Right atrium auricular region (tissue), 2 donors: ENCODE results near the gene GIPC1. TPM values are rescaled to one million over a fixed set of nuclear protein-coding genes. Genes with fewer than 3 reads are reported as not detected.

Experiments
- DNase-seq: peaks from one replicate; pipeline ENCODE4 v3.0.0-alpha.2; 2019; ENCODE audit warnings: low spot score
- H3K27ac ChIP-seq, 2 donors: fragments of 200-600 bp; sonication (generic); 1 replicate in 1 of 2; 2 replicates in 1 of 2; pipeline ENCODE4 v1.5.1; 2016 to 2019
- H3K27me3 ChIP-seq, 2 donors: fragments of 200-600 bp; sonication (generic); one replicate each; pipeline versions ENCODE4 v1.5.1 to v1.6.0; 2017 to 2019
- H3K36me3 ChIP-seq: fragments of 200-600 bp; sonication (generic); one replicate; pipeline ENCODE4 v1.5.1; 2016
- H3K4me1 ChIP-seq, 2 donors: fragments of 200-600 bp; sonication (generic); one replicate each; pipeline versions ENCODE4 v1.5.1 to v1.6.0; 2017 to 2019
- H3K4me3 ChIP-seq, 2 donors: fragments of 200-600 bp; sonication (generic); 1 replicate in 1 of 2; 2 replicates in 1 of 2; pipeline ENCODE4 v1.5.1; 2017 to 2019; ENCODE audit warnings: mild to moderate bottlenecking in 1 of 2, moderate library complexity in 1 of 2
- H3K9me3 ChIP-seq, 2 donors: fragments of 200-600 bp; sonication (generic); one replicate each; pipeline ENCODE4 v1.5.1; 2019
- total RNA-seq, 2 donors: library from RNA; depleted of rRNA; stranded (reverse); fragments of >200 nt; gene quantifications; one replicate each; pipeline ENCODE4 v1.1.0, GENCODE V29; 2016
- TF ChIP-seq, protein P1 (sequence below), 2 donors: fragments of 200-600 bp; sonication (generic); IDR thresholded peaks; one replicate each; pipeline ENCODE4 v1.5.1; 2019; ENCODE audit warnings: antibody characterized with exemption in 2 of 2

GIPC1 gene
- total RNA-seq, 2 donors from 2014 or later, result 49.6 to 58.2 TPM

- Histone ChIP-seq H3K27me3 (no peaks in the 10 kb centered on the region), H3K4me3 (no peak overlapping the region), H3K9me3 (no peaks in the 10 kb centered on the region), H3K4me1 (peaks cover 0 to 35% of the 10 kb centered on the region in 2 donors), H3K36me3 (no peaks in the 10 kb centered on the region), H3K27ac (no peak overlapping the region)
- no peak for DNase-seq
- TF ChIP-seq, protein P1, sequence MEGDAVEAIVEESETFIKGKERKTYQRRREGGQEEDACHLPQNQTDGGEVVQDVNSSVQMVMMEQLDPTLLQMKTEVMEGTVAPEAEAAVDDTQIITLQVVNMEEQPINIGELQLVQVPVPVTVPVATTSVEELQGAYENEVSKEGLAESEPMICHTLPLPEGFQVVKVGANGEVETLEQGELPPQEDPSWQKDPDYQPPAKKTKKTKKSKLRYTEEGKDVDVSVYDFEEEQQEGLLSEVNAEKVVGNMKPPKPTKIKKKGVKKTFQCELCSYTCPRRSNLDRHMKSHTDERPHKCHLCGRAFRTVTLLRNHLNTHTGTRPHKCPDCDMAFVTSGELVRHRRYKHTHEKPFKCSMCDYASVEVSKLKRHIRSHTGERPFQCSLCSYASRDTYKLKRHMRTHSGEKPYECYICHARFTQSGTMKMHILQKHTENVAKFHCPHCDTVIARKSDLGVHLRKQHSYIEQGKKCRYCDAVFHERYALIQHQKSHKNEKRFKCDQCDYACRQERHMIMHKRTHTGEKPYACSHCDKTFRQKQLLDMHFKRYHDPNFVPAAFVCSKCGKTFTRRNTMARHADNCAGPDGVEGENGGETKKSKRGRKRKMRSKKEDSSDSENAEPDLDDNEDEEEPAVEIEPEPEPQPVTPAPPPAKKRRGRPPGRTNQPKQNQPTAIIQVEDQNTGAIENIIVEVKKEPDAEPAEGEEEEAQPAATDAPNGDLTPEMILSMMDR (IDR thresholded peaks at IDR 0.05), result no peak
These were observed 45.0 kb upstream of the GIPC1 start for GRCh38 chr19:14540741-14541525.

DNA sequence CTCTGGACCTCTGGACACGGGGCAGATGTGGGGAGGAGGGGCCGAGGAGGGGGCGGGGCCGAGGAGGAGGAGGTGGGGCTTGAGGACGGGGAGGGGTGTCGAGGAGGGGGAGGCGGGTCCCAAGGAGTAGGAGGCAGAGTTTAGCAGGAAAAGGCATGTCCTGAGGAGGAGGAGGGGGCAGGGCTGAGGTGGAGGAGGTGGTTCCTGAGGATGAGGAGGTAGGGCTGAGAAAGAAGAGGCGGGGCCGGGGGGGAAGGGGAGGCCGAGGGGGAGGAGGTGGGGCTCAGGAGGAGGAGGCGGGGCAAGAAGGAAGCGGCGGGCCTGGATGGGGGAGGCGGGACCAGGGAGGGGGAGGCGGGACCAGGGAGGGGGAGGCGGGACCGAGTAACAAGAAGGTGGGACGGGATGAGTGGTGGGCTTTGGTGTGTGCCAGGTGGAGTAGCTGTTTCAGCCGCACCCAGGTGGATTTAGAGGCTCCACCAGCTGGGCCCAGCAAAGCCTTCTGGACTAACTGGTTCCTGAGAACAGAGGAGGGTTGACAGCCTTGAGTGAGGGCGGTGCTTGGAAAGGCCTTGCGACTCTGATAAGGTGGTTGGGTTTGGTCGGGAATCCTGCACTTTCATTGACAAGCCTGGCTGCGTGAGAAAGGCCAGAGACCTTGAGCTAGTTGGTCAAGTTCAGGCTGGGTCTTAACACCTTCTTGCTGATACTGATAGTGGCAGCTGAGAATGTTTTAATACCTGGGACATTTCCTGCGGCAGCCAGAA, 41.2 kb upstream of the GIPC1 start:
- peak overlapping the region in 1 of 2 donors; percentile 42 for H3K4me3 ChIP-seq
- peak; percentile 76 for DNase-seq
- H3K27ac ChIP-seq, result peak overlapping the region in 1 of 2 donors; percentile 48

DNA sequence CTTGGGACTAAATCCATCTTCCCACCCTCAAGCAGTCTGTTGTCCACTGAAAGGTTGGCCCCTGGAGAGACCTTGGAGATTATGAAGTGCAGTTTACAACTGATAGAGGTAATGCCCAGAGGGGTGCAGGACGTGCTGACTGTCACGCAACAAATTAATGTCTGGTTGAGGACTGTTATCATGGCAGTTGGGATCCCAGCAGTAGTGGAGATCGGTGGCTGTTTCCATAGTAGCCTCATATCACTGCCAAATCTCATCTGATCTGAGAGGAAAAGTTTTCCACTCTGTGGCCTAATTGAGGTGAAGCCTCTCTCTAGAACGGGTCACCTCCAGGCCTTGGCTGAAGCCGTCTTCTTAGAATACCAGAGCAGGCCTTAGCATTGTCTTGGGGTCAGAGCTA, 37.5 kb upstream of the GIPC1 start:
- H3K4me1 ChIP-seq, result peaks cover 0 to 35% of the 10 kb centered on the region in 2 donors
- DNase-seq, result no peak
- TF ChIP-seq, protein P1 (IDR thresholded peaks at IDR 0.05), result no peak
- no peaks in the 10 kb centered on the region for H3K9me3 ChIP-seq
- no peaks in the 10 kb centered on the region for H3K36me3 ChIP-seq
- no peak overlapping the region for H3K4me3 ChIP-seq
- peak overlapping the region in 1 of 2 donors; percentile 49 for H3K27ac ChIP-seq
- H3K27me3 ChIP-seq, result no peaks in the 10 kb centered on the region

More for the DNA sequence above, 41.2 kb upstream of the GIPC1 start:
- H3K4me1 ChIP-seq, result peaks cover 0 to 18% of the 10 kb centered on the region in 2 donors
- TF ChIP-seq, protein P1 (IDR thresholded peaks at IDR 0.05), result no peak
- H3K9me3 ChIP-seq, result no peaks in the 10 kb centered on the region
- H3K27me3 ChIP-seq, result no peaks in the 10 kb centered on the region
- no peaks in the 10 kb centered on the region for H3K36me3 ChIP-seq

DNA sequence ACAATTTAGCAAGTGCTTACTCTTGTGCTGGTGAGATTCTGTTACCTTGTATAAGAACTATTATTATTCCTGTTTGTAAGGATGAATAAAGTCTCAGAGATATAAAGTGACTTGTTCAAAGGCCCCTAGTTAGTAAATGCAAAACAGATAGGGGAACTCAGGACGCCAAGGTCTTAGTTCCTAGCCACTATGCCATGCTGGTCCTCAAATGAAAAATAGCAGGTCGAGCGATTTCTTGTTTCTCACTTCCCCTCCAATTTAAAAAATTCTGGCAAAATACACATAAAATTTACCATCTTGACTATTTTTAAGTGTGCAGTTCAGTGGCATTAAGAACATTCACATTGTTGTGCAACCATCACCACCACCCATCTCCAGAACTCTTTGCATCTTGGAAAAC, 34.6 kb upstream of the GIPC1 start:
- Histone ChIP-seq H3K27ac (peak overlapping the region; percentile 91 to 95), H3K4me1 (peaks cover 0 to 25% of the 10 kb centered on the region in 2 donors), H3K27me3 (no peaks in the 10 kb centered on the region), H3K9me3 (no peaks in the 10 kb centered on the region), H3K36me3 (no peaks in the 10 kb centered on the region), H3K4me3 (peak overlapping the region; percentile 48 to 72)
- TF ChIP-seq, protein P1 (IDR thresholded peaks at IDR 0.05), result no peak
- no peak for DNase-seq

DNA sequence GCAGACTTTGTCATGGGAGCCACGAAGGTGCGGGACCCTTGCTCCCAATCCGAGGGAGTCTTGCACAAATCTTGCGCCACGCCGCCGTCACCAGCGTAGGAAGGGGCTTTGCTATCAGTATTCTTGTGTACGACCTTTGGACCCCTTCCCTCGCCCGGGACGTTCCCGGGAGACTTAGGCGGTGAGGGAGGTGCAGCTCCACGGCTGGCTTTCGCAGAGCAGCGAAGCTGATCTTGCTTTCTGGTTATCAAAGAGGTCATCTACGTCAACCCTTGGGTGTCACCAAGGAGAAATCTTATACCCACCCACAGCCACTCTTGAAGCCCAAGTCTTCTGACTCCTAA, 34.0 kb upstream of the GIPC1 start:
- H3K27ac ChIP-seq, result peak overlapping the region; percentile 91 to 95
- H3K9me3 ChIP-seq, result no peaks in the 10 kb centered on the region
- H3K36me3 ChIP-seq, result no peaks in the 10 kb centered on the region
- peak overlapping the region; percentile 48 to 72 for H3K4me3 ChIP-seq
- H3K27me3 ChIP-seq, result no peaks in the 10 kb centered on the region
- TF ChIP-seq, protein P1 (IDR thresholded peaks at IDR 0.05), result no peak
- DNase-seq, result peak; percentile 65
- H3K4me1 ChIP-seq, result peaks cover 0 to 25% of the 10 kb centered on the region in 2 donors
